ENCODE measurements around the gene SHH.
A peak's percentile ranks its signal among the peaks of the same experiment; 100 is the strongest.
"Not testable (repeated sequence)": the region's sequence is repeated elsewhere in the genome, so short reads cannot be mapped to it uniquely, and the experiment has no call there.

The SHH gene

GRCh38 chr7:155818820-155819168 is 6.5 kb upstream of the SHH start:
- DNase-seq: no peak

- DNase-seq: no peak
Observed at GRCh38 chr7:155818154-155818819, 6.0 kb upstream of the SHH start.

GRCh38 chr7:155817515-155817914 is 5.3 kb upstream of the SHH start:
- DNase-seq: not testable (repeated sequence)

- DNase-seq: no peak
Observed at GRCh38 chr7:155816996-155817395, 4.7 kb upstream of the SHH start.

GRCh38 chr7:155816192-155816508 is 3.9 kb upstream of the SHH start:
- DNase-seq: no peak

- DNase-seq: peak; percentile 16 to 59 (median 42)
Observed at GRCh38 chr7:155815332-155816191, 3.3 kb upstream of the SHH start.

GRCh38 chr7:155814316-155815276 is 2.3 kb upstream of the SHH start:
- DNase-seq: no peak

GRCh38 chr7:155813546-155814315 is 1.5 kb upstream of the SHH start:
- no peak for DNase-seq

- no peak for DNase-seq
Observed at GRCh38 chr7:155813125-155813524, 862 bp upstream of the SHH start.

GRCh38 chr7:155811560-155811894 is 736 bp downstream of the SHH start:
- DNase-seq: no peak

- no peak for DNase-seq
Observed at GRCh38 chr7:155810770-155811559, 1.3 kb downstream of the SHH start.

GRCh38 chr7:155809947-155810769 is 2.1 kb downstream of the SHH start:
- no peak for DNase-seq

- no peak for DNase-seq
Observed at GRCh38 chr7:155809332-155809946, 2.8 kb downstream of the SHH start.

GRCh38 chr7:155808549-155809331 is 3.5 kb downstream of the SHH start:
- DNase-seq: no peak

GRCh38 chr7:155807789-155808548 is 4.3 kb downstream of the SHH start:
- DNase-seq: no peak

GRCh38 chr7:155807065-155807671 is 5.1 kb downstream of the SHH start:
- no peak for DNase-seq

GRCh38 chr7:155806096-155806871 is 6.0 kb downstream of the SHH start:
- no peak for DNase-seq

- DNase-seq: no peak
Observed at GRCh38 chr7:155805826-155806095, 6.5 kb downstream of the SHH start.
